IMR-90 (cell line): Measurements from ENCODE around the gene C1R.

ENCODE experiments used
- CHD1 ChIP-seq: IDR thresholded peaks from 2 replicates; pipeline ENCODE4 v1.6.1; 2012; ENCODE audit warnings: low read depth, low read length, improper control_type of control experiment
- CTCF ChIP-seq: conservative IDR thresholded peaks from 2 replicates; pipeline ENCODE4 v1.5.1; 2012; ENCODE audit warnings: mild to moderate bottlenecking, low read depth, low read length, improper control_type of control experiment
- MAFK ChIP-seq: IDR thresholded peaks from 2 replicates; pipeline ENCODE4 v1.6.1; 2012; ENCODE audit warnings: low read depth, low read length, improper control_type of control experiment
- NFE2L2 ChIP-seq: fragments of 150-350 bp; IDR thresholded peaks from 2 replicates; pipeline ENCODE4 v1.6.1; 2016; ENCODE audit warnings: low read depth, mild to moderate bottlenecking, low read length
- POLR2A ChIP-seq: IDR thresholded peaks from 2 replicates; pipeline ENCODE4 v1.6.1; 2012; ENCODE audit warnings: mild to moderate bottlenecking, low read depth, low read length
- RCOR1 ChIP-seq: IDR thresholded peaks from 2 replicates; pipeline ENCODE4 v1.6.1; 2012; ENCODE audit warnings: mild to moderate bottlenecking, low read length, improper control_type of control experiment; ENCODE audit not compliant: insufficient replicate concordance
- RFX5 ChIP-seq: IDR thresholded peaks from 2 replicates; pipeline ENCODE4 v1.8.0; 2012; ENCODE audit warnings: low read depth, mild to moderate bottlenecking, low read length, moderate library complexity
- SMC3 ChIP-seq: fragments of 150-350 bp; IDR thresholded peaks from 2 replicates; pipeline ENCODE4 v1.6.1; 2016; ENCODE audit warnings: low read depth, mild to moderate bottlenecking, antibody characterized with exemption, low read length, moderate library complexity
- USF2 ChIP-seq: fragments of 150-350 bp; IDR thresholded peaks from 2 replicates; pipeline ENCODE4 v1.6.1; 2017; ENCODE audit warnings: mild to moderate bottlenecking, antibody characterized with exemption, low read length, low read depth
- TF ChIP-seq, protein P1 (sequence below): fragments of 150-350 bp; IDR thresholded peaks from 2 replicates; pipeline ENCODE4 v1.6.1; 2016; ENCODE audit warnings: low read depth, mild to moderate bottlenecking, low read length, moderate library complexity, borderline replicate concordance

DNA sequence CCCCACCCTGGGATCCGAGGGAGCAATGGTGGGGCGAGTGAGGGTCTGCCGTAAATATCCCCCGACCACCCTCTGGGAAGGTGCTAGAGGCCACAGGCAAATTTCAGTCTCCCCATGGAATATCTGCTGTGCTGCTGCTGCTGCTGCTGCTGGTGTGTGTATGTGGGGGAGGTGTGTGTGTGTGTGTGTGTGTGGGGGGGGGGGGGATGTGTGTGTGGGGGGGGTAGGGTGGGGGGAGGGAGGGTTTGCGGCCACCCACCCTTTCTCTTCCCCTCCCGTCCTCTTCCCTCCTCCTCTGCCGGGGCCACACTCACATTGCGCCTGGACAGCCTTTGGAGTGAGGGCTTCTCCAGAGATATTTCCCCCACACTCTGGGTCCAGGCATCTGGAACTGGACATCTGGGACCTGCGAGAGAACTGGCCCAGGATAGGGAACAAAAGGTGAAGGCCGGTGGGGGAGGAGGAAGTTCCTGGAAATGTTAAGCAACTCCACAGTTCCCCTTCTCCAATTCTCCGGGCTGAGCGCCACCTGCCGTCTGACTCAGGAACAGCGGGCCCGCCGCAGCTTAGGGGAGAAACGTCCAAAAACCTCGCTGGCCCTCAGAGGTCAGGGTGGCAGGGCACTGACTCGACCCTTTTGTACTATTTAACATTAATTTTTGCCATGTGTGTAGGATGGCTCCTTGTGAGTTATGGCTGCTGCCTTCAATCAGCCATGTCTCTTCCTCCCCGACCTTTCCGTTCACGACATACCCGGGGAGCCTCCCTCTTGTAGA, 16.7 kb upstream of the C1R start, which contains the start of gene C1RL:
- TF ChIP-seq CTCF (peak; percentile 93), POLR2A (peak; percentile 15; the same call in 1 of the 2 replicates), RCOR1 (no peak), USF2 (no peak), NFE2L2 (peak; percentile 16; the same call in 1 of the 2 replicates), MAFK (no peak), CHD1 (no peak), RFX5 (no peak), SMC3 (peak; percentile 86)
- TF ChIP-seq, protein P1, sequence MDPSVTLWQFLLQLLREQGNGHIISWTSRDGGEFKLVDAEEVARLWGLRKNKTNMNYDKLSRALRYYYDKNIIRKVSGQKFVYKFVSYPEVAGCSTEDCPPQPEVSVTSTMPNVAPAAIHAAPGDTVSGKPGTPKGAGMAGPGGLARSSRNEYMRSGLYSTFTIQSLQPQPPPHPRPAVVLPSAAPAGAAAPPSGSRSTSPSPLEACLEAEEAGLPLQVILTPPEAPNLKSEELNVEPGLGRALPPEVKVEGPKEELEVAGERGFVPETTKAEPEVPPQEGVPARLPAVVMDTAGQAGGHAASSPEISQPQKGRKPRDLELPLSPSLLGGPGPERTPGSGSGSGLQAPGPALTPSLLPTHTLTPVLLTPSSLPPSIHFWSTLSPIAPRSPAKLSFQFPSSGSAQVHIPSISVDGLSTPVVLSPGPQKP: no peak
